ENCODE data around the gene MT3.
"Not testable (repeated sequence)": the region's sequence is repeated elsewhere in the genome, so short reads cannot be mapped to it uniquely, and the experiment has no call there.

Gene MT3

DNA sequence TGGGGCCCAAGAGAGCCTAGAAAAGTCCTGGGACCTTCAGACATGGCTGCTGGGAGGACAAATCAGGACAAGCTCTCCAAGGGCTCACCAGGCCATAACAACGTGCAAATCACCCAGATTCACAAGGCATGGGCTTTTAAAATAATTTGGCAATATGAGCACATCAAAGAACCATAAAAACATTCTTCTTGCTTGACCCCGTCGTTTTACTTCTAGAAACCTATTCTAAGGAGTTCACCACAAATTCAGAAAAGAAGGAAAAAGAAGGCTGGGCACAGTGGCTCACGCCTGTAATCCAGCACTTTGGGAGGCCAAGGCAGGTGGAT lies 12.1 kb upstream of the MT3 start:
- Histone ChIP-seq H4K20me1 (no peaks in the 10 kb centered on the region), H3K27me3 (no peaks in the 10 kb centered on the region), H3K4me2 (no peak overlapping the region), H3K9ac (no peak overlapping the region), H3K9me3 (peaks cover 26% of the 10 kb centered on the region), H3K4me3 (no peak overlapping the region), H3K4me1 (no peaks in the 10 kb centered on the region), H3K36me3 (no peaks in the 10 kb centered on the region), H3K27ac (no peak overlapping the region)
- no peak for TF ChIP-seq Cebpa-rat (IDR thresholded peaks at IDR 0.05)

DNA sequence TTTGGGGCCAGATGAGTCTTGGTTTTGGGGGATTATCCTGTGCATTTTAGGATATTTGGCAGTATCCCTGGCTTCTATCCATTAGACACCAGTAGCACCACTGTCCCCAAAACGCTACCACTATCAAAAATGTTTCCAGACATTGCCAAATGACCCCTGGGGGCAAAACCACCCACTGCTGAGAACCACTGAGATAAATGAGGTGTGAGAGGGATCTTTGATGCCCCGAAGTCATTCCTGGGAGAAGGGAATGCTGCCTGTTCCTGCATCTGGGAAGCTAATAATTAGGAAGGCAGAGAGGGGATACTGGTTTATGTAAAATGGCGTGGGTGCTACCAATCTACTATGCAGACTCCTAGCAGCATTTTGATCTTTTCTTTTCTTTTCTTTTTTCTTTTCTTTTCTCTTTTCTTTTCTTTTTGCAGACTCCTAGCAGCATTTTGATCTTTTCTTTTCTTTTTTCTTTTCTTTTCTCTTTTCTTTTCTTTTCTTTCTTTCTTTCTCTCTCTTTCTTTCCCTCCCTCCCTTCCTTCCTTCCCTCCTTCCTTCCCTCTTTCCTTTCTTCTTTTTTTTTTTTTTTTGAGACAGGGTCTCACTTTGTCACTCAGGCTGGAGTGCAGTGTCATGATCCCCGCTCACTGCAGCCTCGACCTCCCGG lies 8.8 kb upstream of the MT3 start:
- H3K4me2 ChIP-seq: no peak overlapping the region
- no peaks in the 10 kb centered on the region for H3K4me1 ChIP-seq
- no peak overlapping the region for H3K9ac ChIP-seq
- H3K9me3 ChIP-seq: peaks cover 19% of the 10 kb centered on the region
- no peaks in the 10 kb centered on the region for H3K27me3 ChIP-seq
- no peaks in the 10 kb centered on the region for H3K36me3 ChIP-seq
- TF ChIP-seq Cebpa-rat (IDR thresholded peaks at IDR 0.05): no peak
- no peak overlapping the region for H3K27ac ChIP-seq
- H4K20me1 ChIP-seq: no peaks in the 10 kb centered on the region
- no peak overlapping the region for H3K4me3 ChIP-seq

DNA sequence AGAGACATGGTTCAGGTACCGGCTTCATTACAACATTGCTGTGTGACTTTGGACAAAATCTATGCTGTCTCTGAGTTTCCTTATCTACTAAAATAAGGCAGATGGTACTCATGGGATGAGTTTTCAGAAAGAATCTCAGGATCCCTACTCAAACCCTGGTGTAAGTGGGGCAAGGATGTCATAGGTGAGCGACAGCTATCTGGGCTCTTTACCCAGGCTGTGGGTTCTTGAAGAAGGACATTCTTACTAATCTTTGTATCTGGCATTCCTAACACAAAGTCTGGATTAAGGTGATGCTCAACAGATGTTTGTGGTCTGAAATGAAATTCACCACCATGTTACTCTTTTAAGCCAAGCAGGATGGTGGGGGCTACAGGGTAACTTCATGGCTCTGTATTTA lies 6.4 kb upstream of the MT3 start:
- H4K20me1 ChIP-seq, H3K4me3 ChIP-seq, H3K4me1 ChIP-seq, H3K27me3 ChIP-seq, H3K27ac ChIP-seq, H3K9ac ChIP-seq, H3K9me3 ChIP-seq, H3K36me3 ChIP-seq, H3K4me2 ChIP-seq: not testable (repeated sequence)

DNA sequence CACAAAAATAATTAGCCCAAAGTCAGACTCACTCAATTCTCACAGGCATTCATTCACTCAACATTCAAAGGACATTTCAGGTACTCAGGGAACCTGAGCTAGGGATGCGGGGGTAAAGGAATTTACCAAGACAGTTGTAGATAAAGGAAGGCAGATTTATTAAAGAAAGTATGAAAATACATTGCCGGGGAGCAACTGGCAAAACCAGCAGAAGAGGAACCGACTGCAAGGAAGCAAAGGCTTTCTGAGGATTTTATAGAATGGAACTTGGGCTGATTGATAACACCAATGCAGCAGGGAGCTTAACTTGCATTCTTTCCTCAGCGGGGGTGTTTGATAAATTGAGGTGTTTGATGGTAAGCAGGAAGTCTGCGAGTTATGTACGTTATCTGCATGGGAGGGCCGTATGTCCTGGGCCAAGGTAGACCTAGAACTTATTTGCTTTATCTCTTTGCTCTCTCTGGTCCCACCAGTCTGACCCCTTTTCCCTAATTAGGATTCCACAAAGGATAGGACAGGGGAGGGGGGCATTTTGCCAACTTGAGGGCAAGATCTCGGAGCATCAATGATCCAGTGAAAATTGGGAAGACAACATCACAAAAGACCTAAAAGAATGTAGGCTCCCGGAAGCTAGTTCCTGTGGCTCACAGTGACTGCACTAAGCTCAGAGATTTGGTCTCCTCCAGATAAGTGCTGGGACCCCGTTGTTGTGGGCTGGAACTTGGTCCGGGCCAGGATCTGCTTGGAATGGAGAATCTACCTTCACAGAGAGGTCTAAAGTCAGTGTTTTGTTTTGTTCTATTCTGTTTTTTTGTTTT lies 5.8 kb upstream of the MT3 start:
- TF ChIP-seq Cebpa-rat (IDR thresholded peaks at IDR 0.05): no peak
- no peak overlapping the region for H3K4me2 ChIP-seq
- no peak overlapping the region for H3K4me3 ChIP-seq
- H4K20me1 ChIP-seq: no peaks in the 10 kb centered on the region
- H3K9me3 ChIP-seq: no peaks in the 10 kb centered on the region
- H3K36me3 ChIP-seq: no peaks in the 10 kb centered on the region
- no peak overlapping the region for H3K27ac ChIP-seq
- H3K27me3 ChIP-seq: peaks cover 7% of the 10 kb centered on the region
- no peak overlapping the region for H3K9ac ChIP-seq
- H3K4me1 ChIP-seq: no peaks in the 10 kb centered on the region

DNA sequence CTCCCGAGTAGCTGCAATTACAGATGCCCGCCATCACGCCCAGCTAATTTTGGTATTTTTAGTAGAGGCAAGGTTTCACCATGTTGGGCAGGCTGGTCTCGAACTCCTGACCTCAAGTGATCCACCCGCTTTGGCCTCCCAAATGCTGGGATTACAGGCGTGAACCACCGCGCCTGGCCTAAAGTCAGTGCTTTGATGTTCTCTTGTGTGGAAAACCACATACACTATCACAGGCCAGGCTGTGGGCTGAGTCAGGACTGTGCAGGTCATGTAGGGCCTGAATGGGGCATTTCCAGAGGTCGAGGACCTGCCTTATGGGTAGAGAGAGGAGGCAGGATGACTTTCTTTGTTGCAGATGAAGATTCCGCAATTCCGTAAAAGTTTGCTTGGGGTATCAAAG lies 5.1 kb upstream of the MT3 start:
- no peaks in the 10 kb centered on the region for H4K20me1 ChIP-seq
- no peaks in the 10 kb centered on the region for H3K4me1 ChIP-seq
- no peak overlapping the region for H3K4me2 ChIP-seq
- TF ChIP-seq Cebpa-rat (IDR thresholded peaks at IDR 0.05): no peak
- no peak overlapping the region for H3K4me3 ChIP-seq
- H3K9me3 ChIP-seq: no peaks in the 10 kb centered on the region
- H3K9ac ChIP-seq: no peak overlapping the region
- H3K27me3 ChIP-seq: peaks cover 14% of the 10 kb centered on the region
- no peak overlapping the region for H3K27ac ChIP-seq
- H3K36me3 ChIP-seq: no peaks in the 10 kb centered on the region

DNA sequence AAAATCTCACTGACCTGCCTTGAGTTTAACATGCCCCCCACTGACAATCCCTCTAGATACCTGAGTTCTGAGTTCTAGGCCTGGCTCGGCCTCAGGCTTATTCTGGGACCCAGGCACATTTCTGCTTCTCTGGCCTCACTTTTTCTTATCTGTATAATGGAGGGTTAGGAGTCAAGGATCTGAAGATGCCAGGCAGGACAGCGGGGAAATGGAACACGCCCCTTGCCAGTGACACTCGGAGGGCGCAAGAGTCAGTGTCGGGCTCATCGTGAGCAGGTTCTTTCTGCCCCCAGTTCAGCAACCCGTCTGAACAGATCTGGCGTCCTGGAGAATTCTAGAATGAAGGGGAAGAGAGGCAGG lies 567 bp upstream of the MT3 start:
- H3K27me3 ChIP-seq: peaks cover 26% of the 10 kb centered on the region

DNA sequence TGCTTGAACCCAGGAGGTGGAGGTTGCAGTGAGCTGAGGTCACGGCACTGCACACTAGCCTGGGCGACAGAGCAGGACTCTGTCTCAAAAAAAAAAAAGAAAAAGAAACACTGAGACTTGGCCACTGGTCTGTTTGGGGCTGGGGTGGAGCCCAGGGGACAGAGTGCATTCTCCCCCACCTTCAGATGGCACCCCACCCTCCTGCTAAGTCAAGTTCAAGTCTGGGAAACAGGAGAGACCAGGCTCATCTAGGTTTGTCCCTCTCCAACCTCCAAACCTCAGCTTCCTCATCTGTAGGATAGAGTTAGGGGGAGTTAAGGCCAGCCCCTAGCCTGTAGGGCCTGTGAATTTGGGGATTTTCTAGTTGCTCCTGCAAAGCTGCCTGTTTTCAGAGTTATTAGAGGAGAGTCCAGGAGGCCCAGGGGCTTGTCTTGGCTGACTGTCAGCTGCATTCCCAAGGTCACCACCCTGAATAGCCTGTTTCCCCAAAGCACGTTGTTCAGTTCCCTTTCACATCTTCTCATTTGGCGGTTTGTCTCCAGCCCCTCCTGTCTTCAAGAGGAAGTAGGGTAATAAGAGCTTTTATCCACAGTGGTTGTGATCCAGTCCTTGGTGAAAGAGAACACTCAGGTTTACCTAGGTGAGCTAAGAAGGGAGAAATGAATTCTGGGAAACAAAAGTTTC lies 2.2 kb downstream of the MT3 start:
- H3K4me3 ChIP-seq: no peak overlapping the region
- no peaks in the 10 kb centered on the region for H3K36me3 ChIP-seq
- no peaks in the 10 kb centered on the region for H3K9me3 ChIP-seq
- no peak overlapping the region for H3K4me2 ChIP-seq
- no peak for TF ChIP-seq Cebpa-rat (IDR thresholded peaks at IDR 0.05)
- H3K27ac ChIP-seq: no peak overlapping the region
- peaks cover 26% of the 10 kb centered on the region for H3K27me3 ChIP-seq
- no peak overlapping the region for H3K9ac ChIP-seq
- no peaks in the 10 kb centered on the region for H4K20me1 ChIP-seq
- H3K4me1 ChIP-seq: no peaks in the 10 kb centered on the region; the same call in 1 of the 2 replicates

More for the DNA sequence above, 567 bp upstream of the MT3 start:
- Histone ChIP-seq H3K4me2 (no peak overlapping the region), H4K20me1 (no peaks in the 10 kb centered on the region), H3K9me3 (no peaks in the 10 kb centered on the region), H3K9ac (no peak overlapping the region), H3K27ac (no peak overlapping the region), H3K4me1 (no peaks in the 10 kb centered on the region; the same call in 1 of the 2 replicates), H3K4me3 (no peak overlapping the region), H3K36me3 (no peaks in the 10 kb centered on the region)
- no peak for TF ChIP-seq Cebpa-rat (IDR thresholded peaks at IDR 0.05)

DNA sequence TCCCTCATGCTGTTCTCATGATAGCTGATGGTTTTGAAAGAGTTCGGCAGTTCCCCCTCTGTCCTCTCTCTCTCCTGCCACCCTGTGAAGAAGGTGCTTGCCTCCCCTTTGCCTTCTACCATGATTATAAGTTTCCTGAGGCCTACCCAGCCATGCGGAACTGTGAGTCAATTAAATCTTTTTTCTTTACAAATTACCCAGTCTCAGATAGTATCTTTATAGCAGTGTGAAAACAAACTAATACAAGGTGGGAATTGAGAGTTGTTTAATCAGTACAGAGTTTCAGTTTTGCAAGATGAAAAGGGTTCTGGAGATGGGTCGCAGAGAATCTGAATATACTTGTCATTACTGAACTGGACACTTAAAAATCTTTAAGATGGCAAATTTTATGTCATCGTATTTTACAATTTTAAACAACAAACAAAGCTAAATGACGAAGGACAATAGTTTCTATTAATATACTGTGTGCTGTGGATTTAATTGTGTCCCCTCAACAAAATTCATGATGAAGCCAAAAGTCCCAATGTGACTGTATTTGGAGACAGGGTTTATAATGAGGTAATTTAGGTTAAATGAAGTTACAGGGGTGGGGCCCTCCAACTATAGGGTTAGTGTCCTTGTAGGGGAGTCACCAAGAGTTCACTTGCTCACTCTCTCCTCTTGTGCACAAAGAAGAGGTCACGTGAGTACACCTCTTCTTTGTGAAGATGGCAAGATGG lies 4.4 kb downstream of the MT3 start:
- Histone ChIP-seq H3K36me3 (no peaks in the 10 kb centered on the region), H3K4me3 (no peak overlapping the region), H4K20me1 (no peaks in the 10 kb centered on the region), H3K27me3 (peaks cover 18% of the 10 kb centered on the region), H3K9me3 (no peaks in the 10 kb centered on the region), H3K4me2 (no peak overlapping the region), H3K4me1 (no peaks in the 10 kb centered on the region; the same call in 1 of the 2 replicates), H3K27ac (no peak overlapping the region), H3K9ac (no peak overlapping the region)
- no peak for TF ChIP-seq Cebpa-rat (IDR thresholded peaks at IDR 0.05)

DNA sequence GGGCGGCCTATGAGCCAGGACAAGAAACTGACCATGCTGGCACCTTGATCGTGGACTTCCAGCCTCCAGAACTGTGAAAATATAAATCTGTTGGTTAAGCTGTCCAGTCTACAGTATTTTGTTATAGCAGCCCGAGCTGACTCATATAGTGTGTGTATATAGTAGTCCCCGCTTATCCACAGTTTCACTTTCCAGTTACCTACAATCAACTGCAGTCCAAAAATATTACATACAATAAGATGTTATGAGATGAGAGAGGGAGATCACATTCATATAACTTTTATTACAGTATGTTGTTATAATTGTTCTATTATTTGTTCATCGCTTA lies 4.9 kb downstream of the MT3 start:
- Histone ChIP-seq H3K36me3 (no peaks in the 10 kb centered on the region), H3K4me2 (no peak overlapping the region)
- TF ChIP-seq Cebpa-rat (IDR thresholded peaks at IDR 0.05): no peak

More for the DNA sequence above, 4.9 kb downstream of the MT3 start:
- H3K4me1 ChIP-seq: no peaks in the 10 kb centered on the region; the same call in 1 of the 2 replicates
- H3K9ac ChIP-seq: no peak overlapping the region
- no peaks in the 10 kb centered on the region for H4K20me1 ChIP-seq
- no peaks in the 10 kb centered on the region for H3K9me3 ChIP-seq
- H3K27ac ChIP-seq: no peak overlapping the region
- H3K27me3 ChIP-seq: peaks cover 13% of the 10 kb centered on the region
- H3K4me3 ChIP-seq: no peak overlapping the region

Measured in BLaER1 (cell line).